ENCODE results near the gene GOLT1A.

DNA sequence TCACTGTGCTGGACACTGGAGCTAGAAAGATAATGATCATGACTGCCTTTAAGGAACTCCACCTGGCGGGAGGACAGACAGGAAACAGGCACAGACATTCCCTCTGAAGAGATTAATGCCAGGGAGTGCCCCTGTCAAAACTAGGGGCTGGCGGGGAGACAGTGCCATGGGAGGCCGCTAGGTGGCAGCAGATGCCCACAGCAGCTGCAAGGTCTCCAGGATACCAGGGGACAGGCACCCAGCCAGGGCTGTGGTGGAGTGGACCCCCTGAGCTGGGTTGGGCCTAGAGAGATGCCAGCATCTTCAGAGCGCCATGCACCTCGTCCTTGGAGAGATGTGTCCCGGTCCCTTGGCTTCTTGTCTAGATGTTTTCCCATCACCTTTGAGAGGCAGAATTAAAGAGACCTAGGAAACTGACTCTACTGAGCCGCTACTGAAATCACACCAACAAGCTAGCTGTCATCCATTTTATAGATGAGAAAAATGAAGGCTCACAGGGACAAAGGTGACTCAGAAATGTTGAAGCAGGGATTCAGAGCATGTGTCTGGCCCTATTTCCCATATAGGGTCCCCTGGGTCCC is 51.2 kb downstream of the GOLT1A start:
- TF ChIP-seq, protein P1, sequence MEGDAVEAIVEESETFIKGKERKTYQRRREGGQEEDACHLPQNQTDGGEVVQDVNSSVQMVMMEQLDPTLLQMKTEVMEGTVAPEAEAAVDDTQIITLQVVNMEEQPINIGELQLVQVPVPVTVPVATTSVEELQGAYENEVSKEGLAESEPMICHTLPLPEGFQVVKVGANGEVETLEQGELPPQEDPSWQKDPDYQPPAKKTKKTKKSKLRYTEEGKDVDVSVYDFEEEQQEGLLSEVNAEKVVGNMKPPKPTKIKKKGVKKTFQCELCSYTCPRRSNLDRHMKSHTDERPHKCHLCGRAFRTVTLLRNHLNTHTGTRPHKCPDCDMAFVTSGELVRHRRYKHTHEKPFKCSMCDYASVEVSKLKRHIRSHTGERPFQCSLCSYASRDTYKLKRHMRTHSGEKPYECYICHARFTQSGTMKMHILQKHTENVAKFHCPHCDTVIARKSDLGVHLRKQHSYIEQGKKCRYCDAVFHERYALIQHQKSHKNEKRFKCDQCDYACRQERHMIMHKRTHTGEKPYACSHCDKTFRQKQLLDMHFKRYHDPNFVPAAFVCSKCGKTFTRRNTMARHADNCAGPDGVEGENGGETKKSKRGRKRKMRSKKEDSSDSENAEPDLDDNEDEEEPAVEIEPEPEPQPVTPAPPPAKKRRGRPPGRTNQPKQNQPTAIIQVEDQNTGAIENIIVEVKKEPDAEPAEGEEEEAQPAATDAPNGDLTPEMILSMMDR (IDR thresholded peaks at IDR 0.05): peak; percentile 92 to 100 (median 99)
- TF ChIP-seq POLR2A (IDR thresholded peaks at IDR 0.05): no peak
